ENCODE results near the gene RAD17.
"Not testable (repeated sequence)": the region's sequence is repeated elsewhere in the genome, so short reads cannot be mapped to it uniquely, and the experiment has no call there.

Gene RAD17
- 41.1 to 63.6 (median 48.2) reads per million in 3 experiments for total RNA-seq

DNA sequence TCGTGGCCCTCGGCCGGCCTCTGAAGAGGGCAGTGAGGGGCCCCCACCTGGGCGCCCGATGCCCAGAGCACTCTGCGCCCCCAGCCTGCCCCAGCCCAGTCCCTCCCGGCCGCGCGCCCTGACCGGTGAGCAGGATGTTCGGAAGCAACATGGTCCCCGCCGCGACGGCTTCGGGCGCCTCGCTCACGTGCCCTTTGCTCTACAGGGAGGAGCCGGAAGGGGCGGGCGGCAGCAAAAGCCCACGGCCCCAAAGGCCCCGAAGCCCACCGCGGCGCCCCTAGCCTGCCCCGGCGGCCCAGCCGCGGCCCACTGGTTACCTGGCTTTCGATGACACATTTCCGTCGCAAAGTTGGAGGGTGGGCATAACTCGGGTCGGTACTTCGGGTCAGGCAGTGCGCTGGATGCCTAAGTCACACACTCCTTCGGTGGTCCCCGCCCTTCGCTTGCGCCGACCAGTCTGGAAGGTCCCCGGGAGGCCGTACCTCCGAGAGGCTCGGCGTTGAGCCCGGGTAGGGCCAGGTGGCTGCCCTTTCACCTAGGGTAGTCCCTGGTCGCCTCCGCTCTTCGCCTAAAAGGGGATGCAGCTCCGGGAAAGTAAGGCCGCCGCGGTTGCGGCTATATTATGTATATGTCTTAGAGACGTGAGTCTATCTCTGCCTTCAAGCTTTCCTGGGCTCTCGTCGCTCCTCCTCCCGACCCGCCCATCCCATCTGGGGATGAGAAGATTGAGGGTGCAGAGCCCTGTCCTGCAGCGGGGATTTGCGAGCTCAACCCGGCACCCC is at the start of gene RAD17, which contains the start of the genes AK6 and TAF9:
Gene RAD17, plus strand, starts transcription at position 479 of the 782 bp plus-strand sequence. CDS start 2,391 bp downstream, outside the sequence.
Gene AK6, minus strand, starts transcription at position 181 of the 782 bp plus-strand sequence. Its CDS starts 30 bp downstream, at position 151.
Gene TAF9, minus strand, starts transcription at position 181 of the 782 bp plus-strand sequence. CDS start 3,783 bp downstream, outside the sequence.
- DNase-seq = peak; percentile 94

- DNase-seq = no peak
Observed at GRCh38 chr5:69326365-69326764, 43.3 kb upstream of the RAD17 start.

- DNase-seq = no peak
Observed at GRCh38 chr5:69329905-69330489, 39.6 kb upstream of the RAD17 start.

- DNase-seq = no peak
Observed at GRCh38 chr5:69331528-69332445, 37.8 kb upstream of the RAD17 start.

GRCh38 chr5:69333668-69334315 is 35.8 kb upstream of the RAD17 start:
- DNase-seq = not testable (repeated sequence)

GRCh38 chr5:69334793-69335268 is 34.8 kb upstream of the RAD17 start:
- DNase-seq = peak; percentile 65

GRCh38 chr5:69335341-69335935 is 34.2 kb upstream of the RAD17 start:
- DNase-seq = no peak

- no peak for DNase-seq
Observed at GRCh38 chr5:69341520-69342161, 28.0 kb upstream of the RAD17 start.

GRCh38 chr5:69343083-69343482 is 26.5 kb upstream of the RAD17 start:
- DNase-seq = no peak

GRCh38 chr5:69350664-69351063 is 19.0 kb upstream of the RAD17 start:
- DNase-seq = no peak

GRCh38 chr5:69359699-69360098 is 9.9 kb upstream of the RAD17 start:
- DNase-seq = no peak

DNA sequence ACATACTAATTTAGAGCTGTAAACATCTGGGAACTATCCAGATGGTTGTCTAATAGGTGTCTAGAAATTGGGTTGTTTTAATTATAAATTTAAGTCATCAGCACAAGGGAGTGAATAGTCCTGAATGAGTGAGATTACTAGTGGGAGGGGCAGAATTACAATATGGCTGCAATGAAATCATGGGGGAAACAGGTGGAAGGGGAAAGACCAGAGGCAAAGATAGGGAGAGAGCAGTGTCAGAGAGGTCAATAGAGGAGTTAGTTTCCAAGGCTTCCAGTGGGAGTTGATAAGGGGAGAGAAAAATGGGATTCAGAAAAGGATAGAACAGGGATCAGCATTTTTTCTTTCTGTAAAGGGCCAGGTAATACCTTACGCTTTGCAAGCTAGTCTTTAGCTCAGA is 9.2 kb upstream of the RAD17 start:
- DNase-seq = no peak

DNA sequence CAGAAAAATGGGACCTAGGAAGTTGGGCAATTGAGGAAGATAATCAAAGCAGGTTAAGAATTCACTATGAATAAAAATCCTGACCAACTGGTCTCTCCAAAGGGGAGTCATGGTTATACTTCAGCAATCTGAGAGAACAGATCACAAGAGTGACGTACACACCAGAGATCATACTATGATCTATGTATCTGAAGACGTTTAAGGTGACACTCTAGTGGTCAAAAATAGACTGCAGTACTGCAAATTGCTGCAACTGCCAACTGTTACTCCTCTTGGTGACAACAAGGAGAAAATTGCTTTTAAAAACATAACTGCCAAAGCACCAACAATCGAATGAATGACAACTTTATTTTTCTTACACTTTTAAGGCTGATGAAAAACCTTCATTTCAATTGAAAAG is 5.2 kb upstream of the RAD17 start:
- DNase-seq = peak; percentile 10

DNA sequence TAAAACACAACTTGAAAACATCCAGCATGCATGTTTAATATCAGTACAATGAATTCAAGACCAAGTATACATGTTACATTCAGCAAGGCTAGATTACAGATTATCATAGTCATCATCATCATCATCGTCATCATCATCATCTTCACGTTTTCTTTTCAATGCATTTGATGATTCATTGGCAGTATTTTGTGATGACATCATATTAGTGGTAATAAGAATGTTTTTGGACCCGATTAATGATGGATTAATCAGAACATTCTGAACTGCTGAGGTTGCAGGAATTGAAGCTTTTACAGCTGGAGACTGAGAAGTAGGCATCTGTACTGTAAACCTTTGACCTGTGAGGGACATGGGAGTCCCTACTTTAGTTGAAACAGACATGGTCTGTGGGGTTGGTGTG is 4.8 kb upstream of the RAD17 start:
- no peak for DNase-seq

DNA sequence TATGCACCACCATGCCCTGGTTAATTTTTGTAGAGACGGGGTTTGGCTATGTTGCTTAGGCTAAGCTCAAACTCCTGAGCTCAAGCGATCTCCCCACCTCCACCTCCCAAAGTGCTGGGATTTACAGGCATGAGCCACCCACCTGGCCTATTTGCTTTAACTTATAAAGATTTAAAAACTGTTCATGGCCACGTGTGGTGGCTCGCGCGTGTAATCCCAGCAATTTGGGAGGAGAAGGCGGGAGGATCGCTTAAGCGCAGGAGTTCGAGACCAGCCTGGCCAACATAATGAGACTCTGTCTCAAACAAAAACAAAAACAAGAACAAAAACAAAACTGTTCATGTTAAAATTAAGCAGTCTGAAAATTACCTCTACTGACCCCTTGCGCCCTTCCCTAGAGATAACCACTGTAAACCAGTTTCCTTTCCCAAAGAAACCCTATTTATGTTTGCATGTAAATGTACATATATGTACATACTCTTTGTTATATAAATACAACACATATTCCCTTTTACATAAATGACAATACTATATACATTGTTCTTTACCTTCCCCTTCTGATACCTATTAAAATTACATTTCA is 1.8 kb upstream of the RAD17 start:
- DNase-seq = no peak

DNA sequence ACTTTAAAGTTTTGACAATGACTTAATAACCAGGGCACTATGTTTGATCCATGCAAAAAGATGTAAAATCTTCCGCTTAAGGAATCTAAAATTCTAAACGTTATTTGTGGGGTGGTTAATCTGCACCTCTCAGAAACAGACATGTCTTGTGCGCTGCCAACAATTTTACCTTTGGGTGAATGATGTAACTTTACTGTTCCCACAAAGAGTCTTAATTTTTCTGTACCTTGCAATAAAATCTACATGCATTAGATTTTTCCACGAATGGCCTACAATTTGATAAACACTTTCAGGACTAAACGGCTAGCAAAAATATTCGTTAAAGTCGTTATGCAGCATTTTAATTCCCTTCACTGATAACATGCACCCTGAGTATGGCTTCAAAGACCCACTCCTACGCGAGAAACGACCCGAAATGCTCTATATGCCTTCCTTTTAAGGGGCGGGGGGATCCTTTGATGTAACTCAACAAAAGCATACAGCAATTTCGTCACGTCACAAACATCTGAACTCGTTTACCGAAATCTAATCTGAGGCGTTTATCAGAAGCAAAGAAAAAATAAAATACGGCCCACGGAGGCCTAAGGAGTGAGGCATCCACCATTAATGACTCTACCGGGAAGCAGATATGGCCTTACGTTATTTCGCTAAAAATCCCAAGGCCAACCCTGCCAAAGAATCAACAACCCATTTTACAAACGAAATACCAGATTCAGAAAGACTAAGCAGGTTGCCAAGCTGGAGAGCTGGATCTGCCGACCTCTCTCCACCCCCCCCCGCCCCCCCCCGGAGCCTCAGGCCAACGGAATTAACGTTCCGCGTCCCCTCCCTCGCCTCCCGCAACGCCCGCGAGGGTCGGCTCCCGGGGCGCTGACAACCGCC is 919 bp upstream of the RAD17 start:
- DNase-seq = peak; percentile 34

DNA sequence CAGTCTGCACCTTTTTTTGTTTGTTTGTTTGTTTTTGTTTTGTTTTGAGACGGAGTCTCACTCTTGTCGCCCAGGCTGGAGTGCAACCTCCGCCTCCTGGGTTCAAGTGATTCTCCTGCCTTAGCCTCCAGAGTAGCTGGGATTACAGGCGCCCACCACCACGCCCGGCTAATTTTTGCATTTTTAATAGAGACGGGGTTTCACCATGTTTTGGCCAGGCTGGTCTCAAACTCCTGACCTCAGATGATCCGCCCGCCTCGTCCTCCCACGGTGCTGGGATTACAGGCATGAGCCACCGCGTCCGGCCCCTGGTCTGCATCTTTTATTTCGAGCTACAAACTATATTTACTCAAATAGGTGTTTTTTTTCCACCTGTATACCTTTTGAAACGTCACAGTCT is 717 bp downstream of the RAD17 start:
- DNase-seq = not testable (repeated sequence)

GRCh38 chr5:69372394-69372793 is 2.8 kb downstream of the RAD17 start:
- no peak for DNase-seq

DNA sequence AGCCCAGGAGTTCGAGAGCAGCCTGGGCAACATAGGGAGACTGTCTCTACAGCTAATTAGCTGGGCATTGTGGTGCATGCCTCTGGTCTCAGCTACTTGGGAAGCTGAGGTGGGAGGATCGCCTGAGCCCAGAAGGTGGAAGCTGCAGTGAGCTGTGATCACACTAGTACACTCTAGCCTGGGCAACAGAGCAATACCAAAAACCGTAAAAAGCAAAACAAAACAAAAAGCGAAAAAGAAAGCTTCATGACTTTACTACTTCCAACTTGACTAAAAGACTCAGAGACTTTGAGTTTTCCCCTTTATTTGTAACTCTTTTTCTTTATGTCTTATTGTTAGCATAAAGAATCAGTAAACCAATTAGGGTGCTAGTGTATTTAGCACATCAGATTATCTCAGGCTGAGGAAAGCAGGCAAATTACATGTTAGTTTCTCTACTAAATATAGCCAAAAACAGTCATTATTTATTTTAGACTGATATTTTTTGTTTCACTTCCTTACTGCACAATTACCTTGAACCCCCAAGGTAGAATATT is 5.4 kb downstream of the RAD17 start:
- DNase-seq = no peak

- DNase-seq = no peak
Observed at GRCh38 chr5:69378376-69378775, 8.8 kb downstream of the RAD17 start.
